22Rv1 (cell line): ENCODE results near the gene STRIP1.
"Not testable (repeated sequence)": the region's sequence is repeated elsewhere in the genome, so short reads cannot be mapped to it uniquely, and the experiment has no call there.

Source experiments
- H3K27ac ChIP-seq: fragments of 450-650 bp; 2 replicates; pipeline ENCODE4 v1.5.1; 2017
- CTCF ChIP-seq: fragments of 450-650 bp; IDR thresholded peaks from 2 replicates; pipeline ENCODE4 v1.5.1; 2017; ENCODE audit warnings: mild to moderate bottlenecking
- ZFX ChIP-seq: fragments of 450-650 bp; IDR thresholded peaks from 2 replicates; pipeline ENCODE4 v1.6.1; 2017; ENCODE audit warnings: antibody characterized with exemption, borderline replicate concordance

The STRIP1 gene

GRCh38 chr1:110074166-110074565 lies 39.7 kb downstream of the STRIP1 start:
- H3K27ac ChIP-seq: no peak overlapping the region
- TF ChIP-seq ZFX (no peak), CTCF (no peak)

- no peak for TF ChIP-seq CTCF
- TF ChIP-seq ZFX: no peak
- no peak overlapping the region for H3K27ac ChIP-seq
These were observed 42.5 kb downstream of the STRIP1 start for GRCh38 chr1:110076789-110077500.

GRCh38 chr1:110079995-110080394 lies 45.6 kb downstream of the STRIP1 start:
- not testable (repeated sequence) for H3K27ac ChIP-seq

GRCh38 chr1:110081061-110081460 lies 46.6 kb downstream of the STRIP1 start:
- TF ChIP-seq ZFX: no peak
- no peak overlapping the region for H3K27ac ChIP-seq

GRCh38 chr1:110082477-110082876 lies 48.1 kb downstream of the STRIP1 start:
- H3K27ac ChIP-seq: no peak overlapping the region
- TF ChIP-seq ZFX: no peak
- no peak for TF ChIP-seq CTCF

- TF ChIP-seq CTCF (no peak), ZFX (no peak)
- H3K27ac ChIP-seq: no peak overlapping the region
These were observed 48.8 kb downstream of the STRIP1 start for GRCh38 chr1:110083061-110083865.

GRCh38 chr1:110083866-110084226 lies 49.4 kb downstream of the STRIP1 start:
- TF ChIP-seq ZFX (no peak), CTCF (no peak)
- H3K27ac ChIP-seq: no peak overlapping the region

GRCh38 chr1:110084227-110085078 lies 50.0 kb downstream of the STRIP1 start:
- H3K27ac ChIP-seq: no peak overlapping the region
- TF ChIP-seq CTCF (no peak), ZFX (no peak)
